GM19438 (cell line): ENCODE results near the gene NCSTN.

ENCODE experiments used
- ATAC-seq: cut with Tn5 transposase; IDR thresholded peaks from one replicate; pipeline ENCODE4 v1.9.1; 2021; ENCODE audit warnings: low read depth; ENCODE audit not compliant: unreplicated experiment

NCSTN gene

DNA sequence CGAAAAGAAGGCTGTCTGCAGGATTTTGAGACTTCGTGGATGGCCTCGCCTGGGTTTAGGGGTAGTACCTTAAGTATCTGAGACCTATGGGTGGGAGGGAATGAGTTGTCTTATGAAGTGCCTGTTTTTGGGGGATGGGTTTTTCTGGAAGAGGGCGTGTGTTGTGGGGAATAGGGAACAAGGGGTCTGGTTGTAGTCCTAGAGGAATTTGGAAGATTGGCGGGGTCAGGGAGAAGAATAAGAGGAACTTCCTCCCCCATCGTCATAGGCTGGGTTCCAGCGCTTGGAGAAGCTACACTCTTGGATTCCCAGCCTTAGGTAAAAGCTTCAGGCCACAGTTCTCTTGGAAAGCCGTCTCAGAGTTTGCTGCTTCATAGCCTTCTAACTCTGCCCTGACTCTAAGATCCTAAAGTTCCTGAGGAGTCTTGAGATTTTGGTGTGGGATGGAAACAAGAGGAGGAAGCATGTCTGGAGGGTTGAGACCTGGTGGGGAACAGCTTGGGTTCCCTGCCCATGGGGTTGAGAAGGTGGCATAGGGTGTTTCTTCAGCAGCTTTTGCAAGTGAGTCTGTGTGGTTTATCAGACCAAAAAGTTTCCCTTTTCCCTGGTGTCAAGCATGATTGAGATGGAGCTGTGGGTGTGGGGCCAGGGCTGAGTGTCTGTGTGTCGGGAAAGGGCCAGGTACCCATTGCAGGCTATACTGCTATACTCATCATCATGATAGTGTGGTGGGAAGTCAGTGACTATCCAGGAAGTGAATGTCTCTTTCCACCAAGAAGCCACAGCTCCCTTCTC lies 59.0 kb downstream of the NCSTN start:
- ATAC-seq, result no peak

DNA sequence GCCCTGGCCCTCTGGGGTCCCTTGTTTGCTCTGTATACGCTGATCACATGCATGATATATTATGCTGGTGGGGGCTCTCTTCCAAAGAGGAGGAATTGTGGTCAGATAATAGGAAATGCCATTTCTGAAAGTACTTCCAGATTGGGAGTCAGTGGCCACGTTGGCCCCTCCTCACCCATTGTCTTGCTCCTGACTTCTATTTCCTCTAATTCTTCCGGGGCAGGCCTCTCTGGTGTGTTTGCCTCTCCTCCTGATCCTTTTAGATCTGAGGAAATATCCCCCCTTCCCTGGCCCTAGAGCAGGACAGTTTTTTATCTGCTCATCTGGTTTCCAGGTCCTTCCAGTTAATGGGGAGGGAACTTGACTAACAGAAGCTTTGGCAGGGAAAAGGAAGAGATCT lies 60.1 kb downstream of the NCSTN start:
- no peak for ATAC-seq

DNA sequence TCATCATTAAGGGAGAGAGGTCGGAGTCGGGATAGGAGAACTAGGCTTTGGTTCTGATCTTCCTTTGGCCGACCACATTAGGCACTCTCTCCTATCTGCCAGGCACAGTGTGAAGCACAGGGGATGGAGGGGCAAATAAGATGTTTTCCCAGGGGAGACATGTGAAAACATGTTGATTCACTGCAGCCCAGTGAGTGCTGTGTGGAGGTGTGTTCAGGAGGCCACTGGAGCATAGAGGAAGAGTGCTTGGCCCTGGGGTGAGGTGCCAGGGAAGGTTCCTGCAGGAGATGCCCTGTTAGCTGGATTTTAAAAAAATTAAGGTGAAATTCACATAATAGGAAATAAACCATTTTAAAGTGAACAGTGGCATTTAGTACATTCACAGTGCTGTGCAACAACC lies 60.9 kb downstream of the NCSTN start:
- ATAC-seq, result no peak

DNA sequence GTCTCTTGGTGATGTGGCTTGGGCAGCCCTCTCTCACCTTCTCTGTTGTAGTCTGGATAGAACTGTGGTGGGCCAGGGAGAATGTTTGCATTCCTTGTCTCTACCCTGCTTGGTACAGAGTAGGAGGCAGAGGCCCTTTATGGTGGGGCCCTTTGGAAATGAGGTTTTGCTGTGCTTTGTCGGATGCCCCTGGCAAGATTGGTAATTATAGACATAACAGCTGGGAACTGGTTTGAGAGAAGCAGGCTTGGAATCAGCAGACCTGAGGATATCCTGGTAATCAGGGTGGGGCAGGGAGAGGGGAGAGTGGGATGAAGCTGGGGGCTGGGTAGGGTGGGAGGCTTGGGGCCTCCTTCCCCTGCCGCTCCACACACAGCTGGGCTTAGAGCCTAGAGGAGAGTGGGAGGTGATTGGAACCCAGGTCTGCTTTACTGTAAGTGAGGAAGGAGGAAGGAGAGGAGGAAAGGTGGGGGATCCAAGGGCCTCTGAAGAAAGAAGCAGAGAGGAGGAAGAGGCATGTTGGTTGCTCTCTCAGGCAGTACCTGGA lies 62.2 kb downstream of the NCSTN start:
- no peak for ATAC-seq

DNA sequence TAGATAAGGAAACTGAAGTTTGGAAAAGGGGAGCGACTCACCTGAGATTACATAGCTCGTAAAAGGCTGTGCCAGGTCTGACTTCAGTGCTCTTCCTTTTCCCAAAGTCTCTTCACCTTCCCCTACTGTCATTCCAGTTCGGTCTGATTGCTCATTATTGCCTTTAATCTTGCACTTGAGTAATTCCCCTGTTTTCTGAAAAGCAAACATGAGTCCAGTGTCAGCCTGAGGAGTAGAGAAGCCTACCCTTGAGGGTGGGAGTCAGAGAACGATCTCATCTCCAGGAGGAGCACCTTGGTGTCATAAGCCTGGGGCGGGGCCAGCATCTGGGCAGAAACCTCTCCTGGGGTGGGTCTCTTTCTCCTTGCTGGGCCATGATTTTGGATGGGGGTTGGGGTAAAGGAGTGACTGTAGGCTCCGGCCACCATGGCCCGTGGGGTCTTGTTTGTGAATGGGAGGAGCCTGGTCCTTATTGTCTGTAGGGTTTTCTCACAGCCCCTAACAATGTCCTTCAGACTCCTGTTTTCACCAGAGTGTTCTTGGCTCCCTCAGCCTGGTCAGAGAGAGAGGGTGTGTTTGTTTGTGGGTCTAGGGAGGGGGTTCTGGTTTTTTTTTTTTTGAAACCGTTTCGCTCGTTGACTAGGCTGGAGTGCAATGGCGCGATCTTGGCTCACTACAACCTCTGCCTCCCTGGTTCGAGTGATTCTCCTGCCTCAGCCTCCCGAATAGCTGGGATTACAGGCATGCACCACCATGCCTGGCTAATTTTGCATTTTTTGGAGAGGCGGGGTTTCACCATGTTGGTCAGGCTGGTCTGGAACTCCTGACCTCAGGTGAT lies 63.2 kb downstream of the NCSTN start:
- ATAC-seq, result no peak

DNA sequence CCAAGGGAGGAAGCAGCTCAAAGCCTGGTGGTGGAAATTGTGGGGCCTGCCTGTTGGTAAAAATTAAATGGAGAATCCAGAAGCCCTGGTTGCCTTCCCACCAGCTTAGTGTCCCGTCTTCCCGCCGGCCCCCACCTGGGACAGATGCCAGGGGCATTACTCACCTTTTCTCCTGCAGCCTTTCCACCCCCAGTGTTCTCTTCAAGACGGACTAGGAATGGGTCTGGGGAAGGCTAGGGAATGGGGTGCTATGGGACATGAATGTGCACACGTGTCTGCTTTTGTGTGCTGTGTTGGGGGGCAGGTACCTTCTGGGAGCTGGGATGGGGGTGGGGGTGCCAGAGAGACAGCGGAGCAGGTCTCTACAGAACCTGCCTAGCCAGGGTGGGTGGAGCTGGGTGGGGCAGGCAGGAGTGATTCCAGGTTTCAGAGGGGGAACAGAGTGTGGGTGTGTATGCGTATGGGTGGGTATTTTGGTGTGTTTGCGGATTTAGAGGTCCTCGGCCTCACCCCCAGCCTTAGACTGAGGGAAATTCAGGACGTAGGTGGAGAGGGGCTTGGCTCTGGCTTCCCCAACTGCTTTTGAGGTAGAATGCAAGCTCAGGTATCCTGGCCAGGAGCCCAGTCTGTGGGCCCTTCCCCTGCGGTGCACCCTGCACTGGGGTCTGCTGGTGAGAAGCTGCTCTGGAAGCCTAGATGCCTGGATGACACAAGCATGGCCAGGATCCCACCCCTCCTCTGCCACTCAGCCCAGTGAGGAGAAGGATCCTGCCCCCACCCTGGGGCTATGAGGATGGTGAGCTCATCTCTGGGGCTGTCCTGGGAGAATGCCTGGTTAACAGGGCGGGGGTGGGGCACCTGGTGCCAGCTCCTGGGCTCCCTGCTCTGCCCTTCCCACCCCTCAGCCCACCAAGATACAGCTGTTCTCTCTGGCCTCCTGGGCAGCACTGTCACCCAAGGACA lies 64.9 kb downstream of the NCSTN start:
- no peak for ATAC-seq
